ENCODE data around the gene GNG12. TPM values are rescaled to one million over a fixed set of nuclear protein-coding genes. Genes with fewer than 3 reads are reported as not detected.

GNG12 gene
- total RNA-seq, 1 experiment from 2014 or later = 66.1 TPM

- no peak for ATAC-seq
- DNase-seq = no peak
- H3K9me2 ChIP-seq (replicated peaks; ENCODE audit: low read length) = no peaks in the 10 kb centered on the region
- no peaks in the 10 kb centered on the region for H3K4me1 ChIP-seq (ENCODE audit: insufficient read depth, low read length)
- H3K27ac ChIP-seq (ENCODE audit: low read length) = no peak overlapping the region
- no peaks in the 10 kb centered on the region for H3K27me3 ChIP-seq (ENCODE audit: low read length)
- peaks cover 5% of the 10 kb centered on the region; the same call in 1 of the 2 replicates for H4K20me1 ChIP-seq (ENCODE audit: low read length)
- H3F3A ChIP-seq (ENCODE audit: low read length, unreplicated experiment) = no peaks in the 10 kb centered on the region
- TF ChIP-seq CTCF (conservative IDR thresholded peaks at IDR 0.05; ENCODE audit: low read depth, low read length) (no peak), EZH2phosphoT487 (IDR thresholded peaks at IDR 0.05; ENCODE audit: borderline replicate concordance, low read length) (no peak), EZH2 (IDR thresholded peaks at IDR 0.05; ENCODE audit: low read length, unreplicated experiment) (no peak)
- no TSS peak for BruUV-seq (replicated peaks)
- H3K4me3 ChIP-seq (ENCODE audit: low read length) = no peak overlapping the region
- H3K4me2 ChIP-seq (ENCODE audit: low read length) = no peak overlapping the region
- H3K36me3 ChIP-seq (ENCODE audit: low read depth, low read length) = peaks cover 2% of the 10 kb centered on the region; the same call in 1 of the 2 replicates
- ChIA-PET POLR2A (ENCODE audit: unreplicated experiment) (no interaction called here), CTCF (interaction anchor here (0.6 kb wide), 1 partner anchor 112 kb away, joined by 3 read pairs; no protein-coding TSS in a partner anchor)
- no peak overlapping the region for H2AFZ ChIP-seq (ENCODE audit: low read length)
- intact Hi-C loops (cut with micrococcal nuclease) = no loop called here
- H3K79me2 ChIP-seq (ENCODE audit: low read length) = peaks cover 75% of the 10 kb centered on the region
- no peak overlapping the region for H3K9ac ChIP-seq (ENCODE audit: low read length)
- no peaks in the 10 kb centered on the region for H3K9me3 ChIP-seq (ENCODE audit: low read length)
These were observed 14.5 kb downstream of the GNG12 start for GRCh38 chr1:67818725-67819301.

GRCh38 chr1:67818162-67818561, 15.1 kb downstream of the GNG12 start:
- Histone ChIP-seq H3K9me2 (replicated peaks; ENCODE audit: low read length) (no peaks in the 10 kb centered on the region), H3K4me2 (ENCODE audit: low read length) (no peak overlapping the region), H3K79me2 (ENCODE audit: low read length) (peaks cover 73% of the 10 kb centered on the region), H3K36me3 (ENCODE audit: low read depth, low read length) (0 out of 2 replicates have a peak, but pooled peaks cover 2% of the 10 kb centered on the region), H3K4me1 (ENCODE audit: insufficient read depth, low read length) (no peaks in the 10 kb centered on the region), H3K9ac (ENCODE audit: low read length) (no peak overlapping the region), H3K4me3 (ENCODE audit: low read length) (no peak overlapping the region), H3K9me3 (ENCODE audit: low read length) (no peaks in the 10 kb centered on the region), H3K27ac (ENCODE audit: low read length) (no peak overlapping the region), H2AFZ (ENCODE audit: low read length) (no peak overlapping the region), H3F3A (ENCODE audit: low read length, unreplicated experiment) (no peaks in the 10 kb centered on the region), H4K20me1 (ENCODE audit: low read length) (peaks cover 5% of the 10 kb centered on the region; the same call in 1 of the 2 replicates), H3K27me3 (ENCODE audit: low read length) (no peaks in the 10 kb centered on the region)
- intact Hi-C loops (cut with micrococcal nuclease) = no loop called here
- no TSS peak for BruUV-seq (replicated peaks)
- TF ChIP-seq CTCF (conservative IDR thresholded peaks at IDR 0.05; ENCODE audit: low read depth, low read length) = no peak
- ChIA-PET POLR2A (ENCODE audit: unreplicated experiment) (interaction anchor here (0.6 kb wide), 1 partner anchor 14 kb away, joined by 3 read pairs; no protein-coding TSS in a partner anchor), CTCF (interaction anchor here (0.6 kb wide), 1 partner anchor 306 kb away, joined by 3 read pairs; no protein-coding TSS in a partner anchor)
- DNase-seq (no peak), ATAC-seq (no peak)

GRCh38 chr1:67817319-67817718, 15.9 kb downstream of the GNG12 start:
- ChIA-PET POLR2A (ENCODE audit: unreplicated experiment) (no interaction called here), CTCF (no interaction called here)
- no peak for TF ChIP-seq CTCF (conservative IDR thresholded peaks at IDR 0.05; ENCODE audit: low read depth, low read length)
- no peak for TF ChIP-seq EZH2phosphoT487 (IDR thresholded peaks at IDR 0.05; ENCODE audit: borderline replicate concordance, low read length)
- TF ChIP-seq EZH2 (IDR thresholded peaks at IDR 0.05; ENCODE audit: low read length, unreplicated experiment) = no peak
- Histone ChIP-seq H3K79me2 (ENCODE audit: low read length) (peaks cover 74% of the 10 kb centered on the region), H3K9me2 (replicated peaks; ENCODE audit: low read length) (no peaks in the 10 kb centered on the region), H2AFZ (ENCODE audit: low read length) (no peak overlapping the region), H3K27me3 (ENCODE audit: low read length) (no peaks in the 10 kb centered on the region), H3K27ac (ENCODE audit: low read length) (no peak overlapping the region), H3K9me3 (ENCODE audit: low read length) (no peaks in the 10 kb centered on the region), H3K4me3 (ENCODE audit: low read length) (no peak overlapping the region), H3K4me1 (ENCODE audit: insufficient read depth, low read length) (no peaks in the 10 kb centered on the region), H3F3A (ENCODE audit: low read length, unreplicated experiment) (no peaks in the 10 kb centered on the region), H4K20me1 (ENCODE audit: low read length) (peaks cover 5% of the 10 kb centered on the region; the same call in 1 of the 2 replicates), H3K36me3 (ENCODE audit: low read depth, low read length) (no peaks in the 10 kb centered on the region), H3K9ac (ENCODE audit: low read length) (no peak overlapping the region), H3K4me2 (ENCODE audit: low read length) (no peak overlapping the region)
- BruUV-seq (replicated peaks) = no TSS peak
- DNase-seq (no peak), ATAC-seq (no peak)
- intact Hi-C loops (cut with micrococcal nuclease) = no loop called here
